Central memory CD4-positive, alpha-beta T cell (primary cell): ENCODE measurements around the gene FTO.

Source experiments
- DNase-seq: peaks from one replicate; pipeline ENCODE4 v3.0.0; 2022

FTO gene

GRCh38 chr16:54030451-54030850 is 326.5 kb downstream of the FTO start:
- no peak for DNase-seq

GRCh38 chr16:54031107-54031760 is 327.3 kb downstream of the FTO start:
- DNase-seq = no peak

GRCh38 chr16:54033747-54034146 is 329.8 kb downstream of the FTO start:
- DNase-seq = no peak

GRCh38 chr16:54034684-54035083 is 330.7 kb downstream of the FTO start:
- no peak for DNase-seq

- DNase-seq = no peak
These were observed 336.5 kb downstream of the FTO start for GRCh38 chr16:54040480-54040879.

GRCh38 chr16:54040975-54041374 is 337.0 kb downstream of the FTO start:
- no peak for DNase-seq

GRCh38 chr16:54048586-54049495 is 344.9 kb downstream of the FTO start:
- no peak for DNase-seq

- DNase-seq = no peak
These were observed 345.9 kb downstream of the FTO start for GRCh38 chr16:54049591-54050458.

GRCh38 chr16:54050459-54051210 is 346.7 kb downstream of the FTO start:
- DNase-seq = no peak

- no peak for DNase-seq
These were observed 347.9 kb downstream of the FTO start for GRCh38 chr16:54051821-54052220.

- DNase-seq = no peak
These were observed 348.3 kb downstream of the FTO start for GRCh38 chr16:54052271-54052670.

- no peak for DNase-seq
These were observed 350.2 kb downstream of the FTO start for GRCh38 chr16:54053891-54054820.

- no peak for DNase-seq
These were observed 351.2 kb downstream of the FTO start for GRCh38 chr16:54055191-54055590.

- no peak for DNase-seq
These were observed 351.9 kb downstream of the FTO start for GRCh38 chr16:54055864-54056263.

- DNase-seq = no peak
These were observed 353.0 kb downstream of the FTO start for GRCh38 chr16:54056921-54057320.

- DNase-seq = no peak
These were observed 355.4 kb downstream of the FTO start for GRCh38 chr16:54059319-54059718.

- no peak for DNase-seq
These were observed 356.9 kb downstream of the FTO start for GRCh38 chr16:54060599-54061421.

- DNase-seq = no peak
These were observed 357.5 kb downstream of the FTO start for GRCh38 chr16:54061454-54061853.

- DNase-seq = no peak
These were observed 358.7 kb downstream of the FTO start for GRCh38 chr16:54062361-54063278.
